ENCODE data around the gene CCDC170. TPM values are rescaled to one million over a fixed set of nuclear protein-coding genes. Genes with fewer than 3 reads are reported as not detected.

Gene CCDC170
- 0.05 to 0.14 TPM (median 0.08 TPM) in 5 replicates for total RNA-seq (2022; extraction: Qiagen RNA extraction)

GRCh38 chr6:151493804-151494234 is at the start of gene CCDC170:
Gene CCDC170, plus strand, starts transcription at chr6:151494017. Its CDS starts 112 bp downstream, at chr6:151494129.

GRCh38 chr6:151451950-151452749 is 41.7 kb upstream of the CCDC170 start, which contains the start of gene RMND1:
Gene RMND1, minus strand, starts transcription at chr6:151452126. Its CDS starts 6,315 bp downstream, at chr6:151445811.

Other genes with a start within 250 kb of the CCDC170 start
- gene ZBTB2, start 102.5 kb upstream of the CCDC170 start, total RNA-seq (2022; extraction: Qiagen RNA extraction) = 13.6 to 14.9 TPM (median 14.3 TPM) in 5 replicates
- 13.3 to 14.6 TPM (median 14.3 TPM) in 5 replicates for gene RMND1, start 41.9 kb upstream of the CCDC170 start, total RNA-seq (2022; extraction: Qiagen RNA extraction)